Right atrium auricular region (tissue), 2 donors: ENCODE results near the gene EPC1. TPM values are rescaled to one million over a fixed set of nuclear protein-coding genes. Genes with fewer than 3 reads are reported as not detected.

ENCODE experiments used
- DNase-seq: peaks from one replicate; pipeline ENCODE4 v3.0.0-alpha.2; 2019; ENCODE audit warnings: low spot score
- H3K27ac ChIP-seq, 2 donors: fragments of 200-600 bp; sonication (generic); 1 replicate in 1 of 2; 2 replicates in 1 of 2; pipeline ENCODE4 v1.5.1; 2016 to 2019
- H3K27me3 ChIP-seq, 2 donors: fragments of 200-600 bp; sonication (generic); one replicate each; pipeline versions ENCODE4 v1.5.1 to v1.6.0; 2017 to 2019
- H3K36me3 ChIP-seq: fragments of 200-600 bp; sonication (generic); one replicate; pipeline ENCODE4 v1.5.1; 2016
- H3K4me1 ChIP-seq, 2 donors: fragments of 200-600 bp; sonication (generic); one replicate each; pipeline versions ENCODE4 v1.5.1 to v1.6.0; 2017 to 2019
- H3K4me3 ChIP-seq, 2 donors: fragments of 200-600 bp; sonication (generic); 1 replicate in 1 of 2; 2 replicates in 1 of 2; pipeline ENCODE4 v1.5.1; 2017 to 2019; ENCODE audit warnings: mild to moderate bottlenecking in 1 of 2, moderate library complexity in 1 of 2
- H3K9me3 ChIP-seq, 2 donors: fragments of 200-600 bp; sonication (generic); one replicate each; pipeline ENCODE4 v1.5.1; 2019
- total RNA-seq, 2 donors: library from RNA; depleted of rRNA; stranded (reverse); fragments of >200 nt; gene quantifications; one replicate each; pipeline ENCODE4 v1.1.0, GENCODE V29; 2016
- TF ChIP-seq, protein P1 (sequence below), 2 donors: fragments of 200-600 bp; sonication (generic); IDR thresholded peaks; one replicate each; pipeline ENCODE4 v1.5.1; 2019; ENCODE audit warnings: antibody characterized with exemption in 2 of 2

Gene EPC1
- total RNA-seq, 2 donors from 2014 or later: 19.5 to 20.1 TPM

DNA sequence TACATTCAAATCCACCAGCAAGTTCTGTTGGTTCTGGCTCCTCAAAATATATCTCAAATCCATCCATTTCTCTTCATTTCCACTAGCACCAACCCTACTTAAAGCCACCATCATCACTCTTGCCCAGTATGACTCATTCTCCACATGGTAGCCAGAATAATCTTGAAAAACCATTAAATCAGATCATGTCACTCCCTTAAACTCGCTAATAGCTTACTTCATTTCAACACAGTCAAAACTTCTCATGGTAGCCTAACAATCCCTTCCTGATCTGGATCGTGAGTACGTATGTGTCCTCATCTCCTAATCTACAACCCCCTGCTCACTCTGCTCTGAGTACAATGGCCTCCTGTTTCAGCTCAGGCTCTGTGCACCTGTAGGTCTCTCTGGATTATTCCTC is 8.7 kb downstream of the EPC1 start:
- H3K9me3 ChIP-seq: no peaks in the 10 kb centered on the region
- no peak overlapping the region for H3K27ac ChIP-seq
- no peaks in the 10 kb centered on the region for H3K36me3 ChIP-seq
- H3K27me3 ChIP-seq: no peaks in the 10 kb centered on the region
- DNase-seq: no peak
- H3K4me1 ChIP-seq: peaks cover 0 to 90% of the 10 kb centered on the region in 2 donors
- no peak overlapping the region for H3K4me3 ChIP-seq
- TF ChIP-seq, protein P1, sequence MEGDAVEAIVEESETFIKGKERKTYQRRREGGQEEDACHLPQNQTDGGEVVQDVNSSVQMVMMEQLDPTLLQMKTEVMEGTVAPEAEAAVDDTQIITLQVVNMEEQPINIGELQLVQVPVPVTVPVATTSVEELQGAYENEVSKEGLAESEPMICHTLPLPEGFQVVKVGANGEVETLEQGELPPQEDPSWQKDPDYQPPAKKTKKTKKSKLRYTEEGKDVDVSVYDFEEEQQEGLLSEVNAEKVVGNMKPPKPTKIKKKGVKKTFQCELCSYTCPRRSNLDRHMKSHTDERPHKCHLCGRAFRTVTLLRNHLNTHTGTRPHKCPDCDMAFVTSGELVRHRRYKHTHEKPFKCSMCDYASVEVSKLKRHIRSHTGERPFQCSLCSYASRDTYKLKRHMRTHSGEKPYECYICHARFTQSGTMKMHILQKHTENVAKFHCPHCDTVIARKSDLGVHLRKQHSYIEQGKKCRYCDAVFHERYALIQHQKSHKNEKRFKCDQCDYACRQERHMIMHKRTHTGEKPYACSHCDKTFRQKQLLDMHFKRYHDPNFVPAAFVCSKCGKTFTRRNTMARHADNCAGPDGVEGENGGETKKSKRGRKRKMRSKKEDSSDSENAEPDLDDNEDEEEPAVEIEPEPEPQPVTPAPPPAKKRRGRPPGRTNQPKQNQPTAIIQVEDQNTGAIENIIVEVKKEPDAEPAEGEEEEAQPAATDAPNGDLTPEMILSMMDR (IDR thresholded peaks at IDR 0.05): no peak

DNA sequence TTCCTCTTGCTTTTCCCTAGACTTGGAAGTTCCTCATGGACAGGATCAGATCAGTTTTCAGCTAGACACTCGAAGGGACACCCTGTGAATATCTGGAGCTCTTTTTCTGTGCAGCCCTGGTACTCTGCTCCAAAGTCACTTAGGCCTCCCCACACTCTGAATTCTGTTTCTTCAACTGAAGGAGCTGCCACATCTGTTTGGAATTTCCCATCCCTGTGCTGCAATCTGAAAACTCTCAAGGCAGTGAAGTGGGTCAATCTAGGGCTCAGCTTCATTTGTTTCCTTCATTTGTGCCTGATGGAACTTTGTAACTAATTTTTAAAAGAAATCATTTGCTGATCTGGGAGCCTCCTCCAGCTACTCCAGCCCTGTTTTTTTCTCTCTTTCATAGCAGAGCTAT is 9.6 kb downstream of the EPC1 start:
- TF ChIP-seq, protein P1 (IDR thresholded peaks at IDR 0.05): no peak
- H3K4me3 ChIP-seq: no peak overlapping the region
- H3K36me3 ChIP-seq: no peaks in the 10 kb centered on the region
- H3K27ac ChIP-seq: no peak overlapping the region
- peaks cover 0 to 90% of the 10 kb centered on the region in 2 donors for H3K4me1 ChIP-seq
- H3K9me3 ChIP-seq: no peaks in the 10 kb centered on the region
- H3K27me3 ChIP-seq: no peaks in the 10 kb centered on the region
- DNase-seq: no peak

DNA sequence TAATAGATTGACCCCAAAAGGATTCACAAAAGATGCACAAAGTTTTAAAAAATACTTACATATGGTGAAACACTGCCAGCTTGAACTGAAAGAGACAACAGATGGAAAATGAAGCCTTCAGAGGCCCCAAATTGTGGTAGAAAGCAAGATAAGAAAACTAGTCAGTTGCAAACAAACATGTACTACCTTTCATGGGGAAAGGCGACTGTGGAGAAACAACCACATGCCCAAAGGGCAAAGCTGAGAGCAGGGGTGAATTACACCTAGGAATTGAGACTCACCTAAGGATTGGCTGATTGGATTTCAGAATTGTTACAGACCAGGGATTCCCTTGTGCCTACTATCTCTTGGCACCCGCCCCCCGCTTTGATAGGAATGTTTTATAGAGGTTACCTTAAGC is 13.1 kb downstream of the EPC1 start:
- H3K4me3 ChIP-seq: no peak overlapping the region
- no peaks in the 10 kb centered on the region for H3K27me3 ChIP-seq
- DNase-seq: no peak
- TF ChIP-seq, protein P1 (IDR thresholded peaks at IDR 0.05): no peak
- H3K36me3 ChIP-seq: no peaks in the 10 kb centered on the region
- H3K9me3 ChIP-seq: no peaks in the 10 kb centered on the region
- H3K4me1 ChIP-seq: peaks cover 0 to 91% of the 10 kb centered on the region in 2 donors
- no peak overlapping the region for H3K27ac ChIP-seq

DNA sequence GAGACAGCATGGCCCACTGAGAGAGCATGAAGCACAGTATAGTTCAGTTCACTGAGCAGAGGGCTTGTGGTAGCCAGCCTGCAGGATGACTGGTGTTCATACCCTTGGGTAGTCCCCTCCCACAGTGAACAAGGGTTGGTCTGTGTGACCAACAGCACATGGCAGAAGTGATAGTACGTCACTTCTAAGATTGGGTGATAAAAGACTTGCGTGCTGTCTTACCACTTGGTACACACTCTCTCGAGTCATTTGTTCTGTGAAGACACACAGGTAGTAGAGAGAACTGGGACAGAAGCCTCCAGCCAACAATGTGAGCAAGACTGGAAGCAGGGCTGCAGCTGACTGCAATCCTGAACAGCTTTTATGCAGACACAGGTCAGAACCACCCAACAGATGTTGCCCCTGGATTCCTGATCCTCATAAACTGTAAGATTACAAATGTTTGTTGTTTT is 14.6 kb downstream of the EPC1 start:
- peaks cover 0 to 96% of the 10 kb centered on the region in 2 donors for H3K4me1 ChIP-seq
- H3K27me3 ChIP-seq: no peaks in the 10 kb centered on the region
- H3K27ac ChIP-seq: peak overlapping the region in 1 of 2 donors; percentile 9
- H3K4me3 ChIP-seq: no peak overlapping the region
- H3K36me3 ChIP-seq: no peaks in the 10 kb centered on the region
- DNase-seq: no peak
- TF ChIP-seq, protein P1 (IDR thresholded peaks at IDR 0.05): no peak
- no peaks in the 10 kb centered on the region for H3K9me3 ChIP-seq

DNA sequence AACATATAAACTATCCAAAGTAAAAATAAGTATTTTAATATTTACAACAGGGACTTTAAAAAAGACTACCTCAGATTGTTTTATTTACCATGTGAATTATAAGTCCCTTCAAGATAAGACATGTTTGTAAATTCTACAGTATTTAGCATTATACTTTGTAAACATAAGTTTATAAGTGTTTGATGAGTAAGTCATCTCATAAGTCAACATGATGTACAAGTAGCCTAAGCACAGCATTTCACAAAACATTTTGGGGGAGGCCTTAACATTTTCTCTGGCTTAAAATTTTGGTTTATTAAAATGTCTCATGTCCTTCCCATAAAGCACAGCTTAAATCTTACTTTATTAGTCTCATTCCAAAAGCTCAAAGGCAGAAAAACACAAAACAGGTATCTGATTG is 15.4 kb downstream of the EPC1 start:
- TF ChIP-seq, protein P1 (IDR thresholded peaks at IDR 0.05): no peak
- no peaks in the 10 kb centered on the region for H3K9me3 ChIP-seq
- no peak overlapping the region for H3K27ac ChIP-seq
- no peaks in the 10 kb centered on the region for H3K27me3 ChIP-seq
- peaks cover 0 to 94% of the 10 kb centered on the region in 2 donors for H3K4me1 ChIP-seq
- H3K4me3 ChIP-seq: no peak overlapping the region
- H3K36me3 ChIP-seq: no peaks in the 10 kb centered on the region
- no peak for DNase-seq

DNA sequence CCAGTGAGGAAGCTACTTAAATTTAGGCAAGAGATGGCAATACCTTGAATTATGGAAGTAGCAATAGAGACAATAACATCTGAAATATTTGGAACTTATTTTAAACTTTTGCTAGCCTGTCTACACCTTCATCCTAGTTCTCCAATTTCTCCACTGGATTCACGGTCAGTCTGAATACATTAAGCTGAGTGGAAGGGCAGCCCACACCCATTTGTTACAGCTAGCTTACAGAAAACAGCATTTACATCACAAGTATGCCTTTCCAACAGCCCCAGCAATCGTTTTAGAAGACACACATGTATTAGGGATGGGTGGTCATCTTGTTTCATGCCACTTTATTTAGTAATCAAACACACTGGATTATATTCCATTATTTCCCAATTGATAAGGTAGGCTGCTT is 16.7 kb downstream of the EPC1 start:
- no peaks in the 10 kb centered on the region for H3K27me3 ChIP-seq
- no peaks in the 10 kb centered on the region for H3K36me3 ChIP-seq
- H3K4me1 ChIP-seq: peaks cover 0 to 96% of the 10 kb centered on the region in 2 donors
- TF ChIP-seq, protein P1 (IDR thresholded peaks at IDR 0.05): no peak
- peak overlapping the region in 1 of 2 donors; percentile 24 for H3K27ac ChIP-seq
- H3K9me3 ChIP-seq: no peaks in the 10 kb centered on the region
- H3K4me3 ChIP-seq: no peak overlapping the region
- no peak for DNase-seq
